LNCAP (cell line): ENCODE results near the gene TMEM176B.

Experiments
- CTCF ChIP-seq: fragments of 450-650 bp; IDR thresholded peaks from 2 replicates; pipeline ENCODE4 v1.5.1; 2017; ENCODE audit warnings: mild to moderate bottlenecking

Gene TMEM176B

GRCh38 chr7:150799741-150800580, at the start of gene TMEM176B:
TSS of gene TMEM176B (minus strand) at chr7:150800364. CDS start at chr7:150796569, 3,795 bp downstream.
- no peak for TF ChIP-seq CTCF

- no peak for TF ChIP-seq CTCF
Measured at GRCh38 chr7:150849204-150849775, 49.1 kb upstream of the TMEM176B start.

GRCh38 chr7:150848561-150849115, 48.5 kb upstream of the TMEM176B start:
- no peak for TF ChIP-seq CTCF

GRCh38 chr7:150848111-150848510, 47.9 kb upstream of the TMEM176B start:
- TF ChIP-seq CTCF, result no peak

GRCh38 chr7:150847536-150847935, 47.4 kb upstream of the TMEM176B start:
- TF ChIP-seq CTCF, result no peak

- TF ChIP-seq CTCF, result no peak
Measured at GRCh38 chr7:150846291-150847115, 46.3 kb upstream of the TMEM176B start.

- TF ChIP-seq CTCF, result no peak
Measured at GRCh38 chr7:150845421-150845861, 45.3 kb upstream of the TMEM176B start.
